Loucy (cell line): ENCODE measurements around the gene ADRA1B.

Source experiments
- H2AFZ ChIP-seq: fragments of 200-600 bp; sonication (generic); 2 replicates; pipeline ENCODE4 v1.6.0; 2016; ENCODE audit warnings: antibody characterized with exemption, mild to moderate bottlenecking, low read length, moderate library complexity
- H3F3A ChIP-seq: fragments of 200-600 bp; 2 replicates; pipeline ENCODE4 v1.6.0; 2016; ENCODE audit warnings: antibody characterized with exemption, low read depth, mild to moderate bottlenecking
- H3K27me3 ChIP-seq: fragments of 200-600 bp; sonication (generic); 2 replicates; pipeline ENCODE4 v1.6.1; 2014; ENCODE audit warnings: low read length, mild to moderate bottlenecking; ENCODE audit not compliant: insufficient read depth, poor library complexity, severe bottlenecking
- H3K36me3 ChIP-seq: fragments of 200-600 bp; sonication (generic); 2 replicates; pipeline ENCODE4 v1.6.1; 2016; ENCODE audit warnings: low read length; ENCODE audit not compliant: insufficient read depth
- H3K4me1 ChIP-seq: fragments of 200-600 bp; sonication (generic); 2 replicates; pipeline ENCODE4 v1.5.1; 2014; ENCODE audit warnings: low read length, mild to moderate bottlenecking; ENCODE audit not compliant: insufficient read depth, poor library complexity, severe bottlenecking
- H3K4me2 ChIP-seq: fragments of 200-600 bp; sonication (generic); 2 replicates; pipeline ENCODE4 v1.6.0; 2014; ENCODE audit warnings: antibody characterized with exemption, low read length, low read depth, mild to moderate bottlenecking; ENCODE audit not compliant: poor library complexity, severe bottlenecking
- H3K4me3 ChIP-seq: fragments of 200-600 bp; sonication (generic); 2 replicates; pipeline ENCODE4 v1.5.1; 2014; ENCODE audit warnings: low read length, mild to moderate bottlenecking, mixed read lengths; ENCODE audit not compliant: poor library complexity, severe bottlenecking
- H3K79me2 ChIP-seq: fragments of 200-600 bp; sonication (generic); 2 replicates; pipeline ENCODE4 v1.6.1; 2014; ENCODE audit warnings: low read length; ENCODE audit not compliant: insufficient read depth
- H3K9ac ChIP-seq: fragments of 200-600 bp; sonication (generic); 2 replicates; pipeline ENCODE4 v1.6.0; 2014; ENCODE audit warnings: mild to moderate bottlenecking, low read depth, low read length, moderate library complexity; ENCODE audit not compliant: poor library complexity, severe bottlenecking
- H3K9me2 ChIP-seq: fragments of 200-600 bp; sonication (generic); replicated peaks from 2 replicates; pipeline ENCODE4 v1.6.1; 2016; ENCODE audit warnings: low read depth, low read length, mixed read lengths
- H3K9me3 ChIP-seq: fragments of 200-600 bp; sonication (generic); 2 replicates; pipeline ENCODE4 v1.6.1; 2014; ENCODE audit warnings: mild to moderate bottlenecking, antibody characterized with exemption, low read length, low read depth; ENCODE audit not compliant: insufficient read depth
- H4K20me1 ChIP-seq: fragments of 200-600 bp; sonication (generic); 2 replicates; pipeline ENCODE4 v1.6.0; 2014; ENCODE audit warnings: antibody characterized with exemption, low read length, mild to moderate bottlenecking; ENCODE audit not compliant: insufficient read depth, poor library complexity, severe bottlenecking
- CTCF ChIP-seq: fragments of 200-600 bp; sonication (generic); conservative IDR thresholded peaks from 2 replicates; pipeline ENCODE4 v1.5.1; 2014; ENCODE audit warnings: mild to moderate bottlenecking, antibody characterized with exemption, low read length
- EZH2phosphoT487 ChIP-seq: fragments of 200-600 bp; IDR thresholded peaks from 2 replicates; pipeline ENCODE4 v1.6.1; 2018; ENCODE audit warnings: antibody characterized with exemption, mild to moderate bottlenecking, moderate library complexity, borderline replicate concordance

The ADRA1B gene

GRCh38 chr5:159907689-159908590 is 8.3 kb upstream of the ADRA1B start:
- Histone ChIP-seq H2AFZ (no peak overlapping the region), H3K4me1 (peaks cover 3% of the 10 kb centered on the region), H4K20me1 (no peaks in the 10 kb centered on the region)

GRCh38 chr5:159908591-159908940 is 7.7 kb upstream of the ADRA1B start:
- no peak overlapping the region for H3K9ac ChIP-seq
- H2AFZ ChIP-seq = no peak overlapping the region
- no peaks in the 10 kb centered on the region for H3F3A ChIP-seq
- no peak overlapping the region for H3K4me2 ChIP-seq
- H3K27me3 ChIP-seq = no peaks in the 10 kb centered on the region
- no peak for TF ChIP-seq EZH2phosphoT487
- TF ChIP-seq CTCF = no peak
- H4K20me1 ChIP-seq = no peaks in the 10 kb centered on the region
- H3K4me3 ChIP-seq = no peak overlapping the region
- no peaks in the 10 kb centered on the region for H3K79me2 ChIP-seq
- H3K4me1 ChIP-seq = peaks cover 3% of the 10 kb centered on the region
- H3K36me3 ChIP-seq = no peaks in the 10 kb centered on the region
- no peaks in the 10 kb centered on the region for H3K9me3 ChIP-seq
- H3K9me2 ChIP-seq = no peaks in the 10 kb centered on the region

More at GRCh38 chr5:159907689-159908590, 8.3 kb upstream of the ADRA1B start:
- no peaks in the 10 kb centered on the region for H3K9me3 ChIP-seq
- no peaks in the 10 kb centered on the region for H3F3A ChIP-seq
- H3K79me2 ChIP-seq = no peaks in the 10 kb centered on the region
- no peaks in the 10 kb centered on the region for H3K9me2 ChIP-seq
- H3K4me3 ChIP-seq = no peak overlapping the region
- no peak overlapping the region for H3K9ac ChIP-seq
- H3K36me3 ChIP-seq = no peaks in the 10 kb centered on the region
- H3K27me3 ChIP-seq = no peaks in the 10 kb centered on the region
- no peak for TF ChIP-seq EZH2phosphoT487
- no peak for TF ChIP-seq CTCF
- H3K4me2 ChIP-seq = no peak overlapping the region

GRCh38 chr5:159909126-159909525 is 7.2 kb upstream of the ADRA1B start:
- H3K9me2 ChIP-seq = no peaks in the 10 kb centered on the region
- H3K4me2 ChIP-seq = no peak overlapping the region
- H3K9ac ChIP-seq = no peak overlapping the region
- no peaks in the 10 kb centered on the region for H3F3A ChIP-seq
- no peak overlapping the region for H2AFZ ChIP-seq
- no peaks in the 10 kb centered on the region for H4K20me1 ChIP-seq
- H3K4me1 ChIP-seq = peaks cover 3% of the 10 kb centered on the region
- H3K79me2 ChIP-seq = no peaks in the 10 kb centered on the region
- no peak for TF ChIP-seq CTCF
- TF ChIP-seq EZH2phosphoT487 = no peak
- no peak overlapping the region for H3K4me3 ChIP-seq
- no peaks in the 10 kb centered on the region for H3K36me3 ChIP-seq
- no peaks in the 10 kb centered on the region for H3K9me3 ChIP-seq
- H3K27me3 ChIP-seq = no peaks in the 10 kb centered on the region
